H1 (cell line): ENCODE data around the gene AP1S3.

ENCODE experiments used
- EGR1 ChIP-seq: IDR thresholded peaks from 2 replicates; pipeline ENCODE4 v1.6.1; 2011; ENCODE audit warnings: low read depth, low read length, borderline replicate concordance
- EP300 ChIP-seq, 2 experiments: IDR thresholded peaks; 1 replicate in 1 of 2; 2 replicates in 1 of 2; pipeline ENCODE4 v1.6.1; 2011 to 2012; ENCODE audit warnings: low read depth in 2 of 2, low read length in 2 of 2, mild to moderate bottlenecking in 2 of 2, borderline replicate concordance in 1 of 2, inconsistent platforms in 1 of 2, moderate library complexity in 1 of 2
- MAFK ChIP-seq: IDR thresholded peaks from 2 replicates; pipeline ENCODE4 v1.6.1; 2012; ENCODE audit warnings: low read depth, mild to moderate bottlenecking, improper control_type of control experiment, low read length
- POLR2A ChIP-seq, 2 experiments: IDR thresholded peaks; 1 replicate in 1 of 2; 2 replicates in 1 of 2; pipeline ENCODE4 v1.6.1; 2011; ENCODE audit warnings: low read depth in 2 of 2, low read length in 2 of 2, mild to moderate bottlenecking in 2 of 2; ENCODE audit errors: control extremely low read depth in 1 of 2
- POLR2AphosphoS5 ChIP-seq: IDR thresholded peaks from 2 replicates; pipeline ENCODE4 v1.6.1; 2011; ENCODE audit warnings: low read depth, low read length
- SP2 ChIP-seq: IDR thresholded peaks from 2 replicates; pipeline ENCODE4 v1.6.1; 2012; ENCODE audit warnings: mild to moderate bottlenecking, low read length, inconsistent platforms
- SUZ12 ChIP-seq: fragments of 200-600 bp; sonication (generic); IDR thresholded peaks from 2 replicates; pipeline ENCODE4 v1.6.1; 2012; ENCODE audit warnings: mild to moderate bottlenecking, inconsistent platforms, low read length, moderate library complexity, mixed read lengths
- TAF1 ChIP-seq: IDR thresholded peaks from 2 replicates; pipeline ENCODE4 v1.6.1; 2011; ENCODE audit warnings: mild to moderate bottlenecking, low read depth, low read length
- ZNF274 ChIP-seq: IDR thresholded peaks from 2 replicates; pipeline ENCODE4 v1.7.0; 2012; ENCODE audit warnings: low read length, borderline replicate concordance; ENCODE audit errors: extremely low read depth
- TF ChIP-seq, protein P1 (sequence below), 3 experiments: IDR thresholded peaks; 1 replicate in 2 of 3; 2 replicates in 1 of 3; pipeline versions ENCODE4 v1.5.1 to v1.6.1; 2011; ENCODE audit warnings: low read length in 3 of 3, mild to moderate bottlenecking in 3 of 3, inconsistent platforms in 2 of 3, low read depth in 1 of 3, moderate library complexity in 1 of 3; ENCODE audit not compliant: insufficient read depth in 1 of 3; ENCODE audit errors: control extremely low read depth in 1 of 3
- TF ChIP-seq, protein P2 (sequence below): IDR thresholded peaks from 2 replicates; pipeline ENCODE4 v1.6.1; 2011; ENCODE audit warnings: low read length, improper control_type of control experiment

DNA sequence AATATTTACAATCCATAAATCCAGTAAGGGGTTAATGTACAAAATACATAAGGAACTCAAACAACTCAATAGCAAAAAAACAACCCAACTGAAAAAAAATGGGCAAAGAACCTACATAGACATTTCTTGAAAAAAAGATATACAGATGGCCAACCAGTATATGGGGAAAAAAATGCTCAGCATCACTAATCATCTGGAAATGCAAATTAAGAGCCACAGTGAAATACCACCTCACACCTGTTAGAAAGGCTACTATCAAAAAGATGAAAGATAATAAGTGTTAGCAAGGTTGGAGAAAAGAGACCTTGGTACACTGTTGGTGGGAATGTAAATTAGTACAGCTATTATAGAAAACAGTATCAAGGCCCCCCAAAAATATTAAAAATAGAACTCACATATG, 14.6 kb downstream of the AP1S3 start:
- TF ChIP-seq MAFK (no peak), SP2 (no peak), POLR2A (IDR thresholded peaks at IDR 0.05; ENCODE audit: control extremely low read depth in 1 of 2, low read depth in 2 of 2, low read length in 2 of 2) (no peak), ZNF274 (no peak), POLR2AphosphoS5 (no peak), EP300 (IDR thresholded peaks at IDR 0.05; ENCODE audit: borderline replicate concordance in 1 of 2, low read depth in 2 of 2, low read length in 2 of 2) (no peak), SUZ12 (no peak), TAF1 (no peak), EGR1 (no peak)
- TF ChIP-seq, protein P1, sequence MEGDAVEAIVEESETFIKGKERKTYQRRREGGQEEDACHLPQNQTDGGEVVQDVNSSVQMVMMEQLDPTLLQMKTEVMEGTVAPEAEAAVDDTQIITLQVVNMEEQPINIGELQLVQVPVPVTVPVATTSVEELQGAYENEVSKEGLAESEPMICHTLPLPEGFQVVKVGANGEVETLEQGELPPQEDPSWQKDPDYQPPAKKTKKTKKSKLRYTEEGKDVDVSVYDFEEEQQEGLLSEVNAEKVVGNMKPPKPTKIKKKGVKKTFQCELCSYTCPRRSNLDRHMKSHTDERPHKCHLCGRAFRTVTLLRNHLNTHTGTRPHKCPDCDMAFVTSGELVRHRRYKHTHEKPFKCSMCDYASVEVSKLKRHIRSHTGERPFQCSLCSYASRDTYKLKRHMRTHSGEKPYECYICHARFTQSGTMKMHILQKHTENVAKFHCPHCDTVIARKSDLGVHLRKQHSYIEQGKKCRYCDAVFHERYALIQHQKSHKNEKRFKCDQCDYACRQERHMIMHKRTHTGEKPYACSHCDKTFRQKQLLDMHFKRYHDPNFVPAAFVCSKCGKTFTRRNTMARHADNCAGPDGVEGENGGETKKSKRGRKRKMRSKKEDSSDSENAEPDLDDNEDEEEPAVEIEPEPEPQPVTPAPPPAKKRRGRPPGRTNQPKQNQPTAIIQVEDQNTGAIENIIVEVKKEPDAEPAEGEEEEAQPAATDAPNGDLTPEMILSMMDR (IDR thresholded peaks at IDR 0.05; ENCODE audit: control extremely low read depth in 1 of 3, insufficient read depth in 1 of 3, low read depth in 1 of 3, low read length in 3 of 3) = no peak
- TF ChIP-seq, protein P2, sequence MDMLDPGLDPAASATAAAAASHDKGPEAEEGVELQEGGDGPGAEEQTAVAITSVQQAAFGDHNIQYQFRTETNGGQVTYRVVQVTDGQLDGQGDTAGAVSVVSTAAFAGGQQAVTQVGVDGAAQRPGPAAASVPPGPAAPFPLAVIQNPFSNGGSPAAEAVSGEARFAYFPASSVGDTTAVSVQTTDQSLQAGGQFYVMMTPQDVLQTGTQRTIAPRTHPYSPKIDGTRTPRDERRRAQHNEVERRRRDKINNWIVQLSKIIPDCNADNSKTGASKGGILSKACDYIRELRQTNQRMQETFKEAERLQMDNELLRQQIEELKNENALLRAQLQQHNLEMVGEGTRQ = no peak
